Liver (tissue), 3 donors: Measurements from ENCODE around the gene POC1A.

Experiments
- CTCF ChIP-seq: fragments of 150-350 bp; IDR thresholded peaks from 2 replicates; pipeline ENCODE4 v1.5.1; 2017; ENCODE audit warnings: improper control_type of control experiment, low read depth, low read length; ENCODE audit not compliant: missing input control
- SP1 ChIP-seq: IDR thresholded peaks from 2 replicates; pipeline ENCODE4 v1.6.1; 2018; ENCODE audit warnings: antibody characterized with exemption, mild to moderate bottlenecking
- TAF1 ChIP-seq: conservative IDR thresholded peaks from 2 replicates; pipeline ENCODE4 v1.6.1; 2016; ENCODE audit warnings: antibody characterized with exemption, mild to moderate bottlenecking
- donor health status: healthy.
- donor health status: healthy.

GRCh38 chr3:52083556-52084087, 70.6 kb downstream of the POC1A start:
- TF ChIP-seq CTCF (no peak), TAF1 (no peak), SP1 (no peak)
